Dermis microvascular lymphatic vessel endothelial cell (primary cell): ENCODE data around the gene TNRC18. TPM values are rescaled to one million over a fixed set of nuclear protein-coding genes. Genes with fewer than 3 reads are reported as not detected.
"Not testable (repeated sequence)": the region's sequence is repeated elsewhere in the genome, so short reads cannot be mapped to it uniquely, and the experiment has no call there.

Source experiments
- DNase-seq, 2 donors: peaks; one replicate each; pipeline versions ENCODE4 v3.0.0 to v3.0.0-alpha.2; 2010; ENCODE audit warnings: low read depth in 2 of 2
- total RNA-seq: library from RNA; depleted of rRNA; stranded (reverse); fragments of >200 nt; gene quantifications from 2 replicates; pipeline ENCODE4 v1.2.1, GENCODE V29; 2014

TNRC18 gene
- total RNA-seq, 1 donor from 2014 or later = 16.6 TPM

- no peak for DNase-seq
These were observed 100.8 kb downstream of the TNRC18 start for GRCh38 chr7:5322621-5323410.

- no peak for DNase-seq
These were observed 102.7 kb downstream of the TNRC18 start for GRCh38 chr7:5320802-5321396.

- no peak for DNase-seq
These were observed 103.2 kb downstream of the TNRC18 start for GRCh38 chr7:5320391-5320790.

GRCh38 chr7:5318613-5319012, 105.0 kb downstream of the TNRC18 start:
- DNase-seq = not testable (repeated sequence)

GRCh38 chr7:5315761-5316160, 107.9 kb downstream of the TNRC18 start:
- DNase-seq = no peak

- DNase-seq = no peak
These were observed 108.8 kb downstream of the TNRC18 start for GRCh38 chr7:5314864-5315263.

- DNase-seq = not testable (repeated sequence)
These were observed 110.4 kb downstream of the TNRC18 start for GRCh38 chr7:5313076-5313885.

- not testable (repeated sequence) for DNase-seq
These were observed 111.2 kb downstream of the TNRC18 start for GRCh38 chr7:5312276-5313070.

GRCh38 chr7:5310822-5311405, 112.7 kb downstream of the TNRC18 start:
- DNase-seq = no peak

GRCh38 chr7:5309146-5309545, 114.5 kb downstream of the TNRC18 start:
- DNase-seq = no peak

GRCh38 chr7:5307221-5308142, 116.2 kb downstream of the TNRC18 start:
- DNase-seq = not testable (repeated sequence)

GRCh38 chr7:5305050-5305449, 118.6 kb downstream of the TNRC18 start:
- DNase-seq = not testable (repeated sequence)

- no peak for DNase-seq
These were observed 119.8 kb downstream of the TNRC18 start for GRCh38 chr7:5303591-5304505.

- no peak for DNase-seq
These were observed 120.6 kb downstream of the TNRC18 start for GRCh38 chr7:5303061-5303460.

GRCh38 chr7:5302577-5302976, 121.1 kb downstream of the TNRC18 start:
- no peak for DNase-seq

GRCh38 chr7:5300366-5300765, 123.3 kb downstream of the TNRC18 start:
- DNase-seq = no peak

GRCh38 chr7:5296611-5297226, 126.9 kb downstream of the TNRC18 start:
- peak; percentile 9 to 64 for DNase-seq

- no peak for DNase-seq
These were observed 127.5 kb downstream of the TNRC18 start for GRCh38 chr7:5296015-5296610.
